ENCODE results near the gene CPT1C.

Gene CPT1C

DNA sequence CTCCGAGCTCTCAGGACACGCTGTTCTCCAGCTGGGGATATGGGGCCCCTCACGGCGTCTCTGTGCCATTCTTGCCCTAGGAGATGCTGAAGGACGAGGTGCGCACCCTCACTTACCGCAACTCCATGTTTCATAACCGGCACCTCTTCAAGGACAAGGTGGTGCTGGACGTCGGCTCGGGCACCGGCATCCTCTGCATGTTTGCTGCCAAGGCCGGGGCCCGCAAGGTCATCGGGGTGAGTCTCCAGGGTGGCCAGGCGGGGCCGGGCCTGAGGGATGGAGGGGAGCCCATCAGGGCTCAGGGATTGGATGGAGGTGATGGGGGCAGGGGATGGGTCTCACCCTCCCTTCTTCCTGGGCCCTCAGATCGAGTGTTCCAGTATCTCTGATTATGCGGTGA, 9.1 kb upstream of the CPT1C start:
- DNase-seq (ENCODE audit: low spot score) (no peak), FAIRE-seq (no peak)

DNA sequence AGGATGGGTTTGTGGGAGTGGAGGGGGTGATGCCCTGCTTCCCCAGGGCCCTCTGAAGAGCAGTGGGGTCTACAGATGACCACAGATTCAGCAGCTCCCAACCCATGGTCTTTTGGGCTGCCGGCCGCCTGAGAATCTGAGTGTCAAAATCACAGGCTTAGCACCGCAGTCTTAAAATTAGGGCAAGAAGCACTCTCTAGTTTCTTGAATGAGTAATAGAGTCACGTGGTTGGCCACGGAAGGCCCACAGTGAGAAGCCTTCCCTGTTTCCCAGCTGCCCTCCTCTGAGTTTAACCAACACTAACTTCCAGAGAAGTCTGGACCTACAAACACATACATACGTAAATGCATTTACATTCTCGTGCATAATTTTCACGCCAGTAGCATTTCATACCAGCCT, 8.6 kb upstream of the CPT1C start:
- DNase-seq (ENCODE audit: low spot score) = no peak
- FAIRE-seq = no peak

DNA sequence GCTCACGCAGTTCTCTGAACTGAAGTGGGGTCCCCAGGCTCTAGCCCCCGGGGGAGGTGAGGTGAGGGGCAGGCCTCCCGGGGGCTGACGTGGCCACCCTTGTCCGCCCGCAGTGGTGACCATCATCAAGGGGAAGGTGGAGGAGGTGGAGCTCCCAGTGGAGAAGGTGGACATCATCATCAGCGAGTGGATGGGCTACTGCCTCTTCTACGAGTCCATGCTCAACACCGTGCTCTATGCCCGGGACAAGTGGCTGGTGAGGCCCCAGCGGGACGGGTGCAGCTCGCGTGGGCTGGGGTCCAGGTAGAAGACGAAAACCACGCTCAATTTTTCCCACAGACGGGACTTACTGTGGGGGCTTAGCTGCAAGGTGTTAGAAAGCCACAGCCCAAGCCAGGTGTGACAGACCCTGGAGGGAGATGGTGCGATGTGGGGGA, 7.1 kb upstream of the CPT1C start:
- FAIRE-seq (no peak), DNase-seq (ENCODE audit: low spot score) (no peak)

DNA sequence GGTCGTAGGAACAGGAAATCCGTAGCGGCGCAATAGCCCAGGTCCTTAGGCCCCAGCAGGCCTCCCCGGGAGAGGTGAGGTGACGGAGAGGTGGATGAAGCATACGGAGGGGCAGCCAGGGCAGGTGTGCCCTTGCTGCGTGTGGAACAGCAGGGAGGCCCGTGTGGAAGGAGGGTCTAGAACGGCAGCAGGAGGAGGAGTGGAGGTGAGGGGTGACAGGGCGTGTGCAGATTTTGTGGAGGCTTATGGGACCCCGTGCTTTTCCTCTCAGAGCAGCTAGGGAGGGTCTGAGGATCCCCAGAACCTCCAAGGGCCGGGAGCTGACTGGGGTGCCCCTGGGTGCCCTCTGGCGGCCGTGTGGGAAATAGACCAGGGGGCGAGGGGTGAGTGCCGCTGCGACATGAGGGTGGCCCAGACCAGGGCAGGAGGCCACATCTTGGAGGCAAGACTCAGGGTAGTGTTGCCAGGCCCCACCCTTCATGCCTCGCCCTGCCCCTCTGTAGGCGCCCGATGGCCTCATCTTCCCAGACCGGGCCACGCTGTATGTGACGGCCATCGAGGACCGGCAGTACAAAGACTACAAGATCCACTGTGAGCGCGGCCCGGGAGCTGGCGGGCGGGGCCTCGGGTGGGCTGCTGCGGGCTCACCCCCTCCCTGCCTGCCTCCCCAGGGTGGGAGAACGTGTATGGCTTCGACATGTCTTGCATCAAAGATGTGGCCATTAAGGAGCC, 6.5 kb upstream of the CPT1C start:
- no peak for FAIRE-seq
- no peak for DNase-seq (ENCODE audit: low spot score)

DNA sequence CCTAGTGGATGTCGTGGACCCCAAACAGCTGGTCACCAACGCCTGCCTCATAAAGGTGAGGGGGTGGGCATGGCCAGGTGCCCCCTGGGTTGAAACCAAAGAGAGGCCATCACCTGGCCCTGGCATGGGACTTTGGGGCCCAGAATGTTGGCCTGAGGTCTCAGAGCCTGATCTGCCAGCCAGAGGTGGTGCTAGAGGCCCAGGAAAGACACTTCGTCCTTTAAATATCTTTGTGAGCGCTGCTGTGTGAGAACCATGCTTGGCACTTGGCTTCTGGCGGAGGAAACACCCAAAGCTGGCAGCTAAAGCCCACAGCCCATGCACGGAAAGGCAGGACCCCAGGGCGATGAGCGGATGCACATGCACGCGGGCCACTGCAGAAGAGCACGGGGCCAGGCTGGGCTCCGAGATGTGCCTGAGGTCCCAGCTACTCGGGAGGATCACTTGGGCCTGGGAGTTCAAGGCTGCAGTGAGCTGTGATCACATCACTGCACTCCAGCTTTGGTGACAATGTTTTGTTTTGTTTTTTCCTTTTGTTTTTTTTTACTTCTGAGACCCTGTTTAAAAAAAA, 5.8 kb upstream of the CPT1C start:
- FAIRE-seq (no peak), DNase-seq (ENCODE audit: low spot score) (no peak)

DNA sequence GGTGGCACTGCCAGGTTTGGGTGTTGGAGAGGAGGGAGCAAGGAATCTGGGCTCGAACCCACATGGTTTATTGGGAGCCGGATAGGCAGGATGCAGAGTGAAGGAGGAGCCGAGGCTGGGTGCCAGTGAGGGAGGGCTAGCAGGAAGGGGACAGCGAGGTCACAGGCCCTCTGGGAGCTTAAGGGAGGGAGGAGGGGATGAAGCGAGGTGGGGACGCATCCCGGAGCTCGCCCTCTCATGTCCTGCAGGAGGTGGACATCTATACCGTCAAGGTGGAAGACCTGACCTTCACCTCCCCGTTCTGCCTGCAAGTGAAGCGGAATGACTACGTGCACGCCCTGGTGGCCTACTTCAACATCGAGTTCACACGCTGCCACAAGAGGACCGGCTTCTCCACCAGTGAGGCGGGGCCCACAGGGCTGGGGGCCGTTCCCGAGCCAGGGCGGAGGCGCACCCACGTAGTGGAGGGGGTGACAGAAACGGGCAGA, 5.0 kb upstream of the CPT1C start:
- FAIRE-seq (no peak), DNase-seq (ENCODE audit: low spot score) (no peak)

DNA sequence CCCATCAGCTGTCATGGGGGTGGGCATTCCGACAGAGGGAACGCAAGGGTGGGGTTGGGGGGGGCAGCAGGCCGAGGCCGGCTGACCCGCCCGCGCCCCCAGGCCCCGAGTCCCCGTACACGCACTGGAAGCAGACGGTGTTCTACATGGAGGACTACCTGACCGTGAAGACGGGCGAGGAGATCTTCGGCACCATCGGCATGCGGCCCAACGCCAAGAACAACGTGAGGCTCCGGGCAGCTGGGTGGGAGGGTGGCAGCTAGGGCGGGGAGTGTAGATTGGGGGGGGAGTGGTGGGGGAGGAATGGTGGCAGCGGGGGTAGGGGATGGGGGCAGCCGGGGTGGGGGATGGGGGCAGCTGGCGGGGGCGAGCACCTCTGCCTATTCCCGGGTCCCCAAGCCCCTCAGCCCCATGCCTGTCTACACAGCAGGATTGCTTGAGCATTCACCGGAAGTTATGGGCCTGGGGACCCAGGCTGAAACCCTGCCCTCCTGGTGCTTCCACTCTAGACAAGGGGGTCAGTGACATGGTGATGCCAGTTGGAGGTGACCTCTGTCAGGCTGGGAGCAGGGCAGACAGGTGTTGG, 4.3 kb upstream of the CPT1C start:
- DNase-seq (ENCODE audit: low spot score) (no peak), FAIRE-seq (no peak)

DNA sequence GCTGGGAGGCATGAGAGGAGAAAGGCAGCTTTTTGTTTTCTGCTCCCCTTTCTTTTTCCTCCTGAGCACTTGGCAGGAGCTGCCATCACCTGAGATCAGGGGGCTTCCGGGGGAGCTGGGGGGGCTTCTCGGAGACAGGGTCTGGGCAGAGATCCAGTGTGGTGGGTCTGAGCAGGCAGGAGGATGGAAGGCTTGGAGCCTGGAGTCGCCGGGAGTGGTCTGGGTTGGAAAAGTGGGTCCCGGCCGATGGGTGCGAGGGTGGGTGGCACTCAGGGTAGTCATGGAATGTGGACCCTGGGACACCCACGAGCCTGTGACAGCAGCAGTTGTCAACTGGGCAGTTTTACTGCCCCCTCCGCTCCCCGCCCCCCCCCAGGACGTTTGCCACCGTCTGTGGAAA, 3.8 kb upstream of the CPT1C start:
- no peak for DNase-seq (ENCODE audit: low spot score)
- no peak for FAIRE-seq

DNA sequence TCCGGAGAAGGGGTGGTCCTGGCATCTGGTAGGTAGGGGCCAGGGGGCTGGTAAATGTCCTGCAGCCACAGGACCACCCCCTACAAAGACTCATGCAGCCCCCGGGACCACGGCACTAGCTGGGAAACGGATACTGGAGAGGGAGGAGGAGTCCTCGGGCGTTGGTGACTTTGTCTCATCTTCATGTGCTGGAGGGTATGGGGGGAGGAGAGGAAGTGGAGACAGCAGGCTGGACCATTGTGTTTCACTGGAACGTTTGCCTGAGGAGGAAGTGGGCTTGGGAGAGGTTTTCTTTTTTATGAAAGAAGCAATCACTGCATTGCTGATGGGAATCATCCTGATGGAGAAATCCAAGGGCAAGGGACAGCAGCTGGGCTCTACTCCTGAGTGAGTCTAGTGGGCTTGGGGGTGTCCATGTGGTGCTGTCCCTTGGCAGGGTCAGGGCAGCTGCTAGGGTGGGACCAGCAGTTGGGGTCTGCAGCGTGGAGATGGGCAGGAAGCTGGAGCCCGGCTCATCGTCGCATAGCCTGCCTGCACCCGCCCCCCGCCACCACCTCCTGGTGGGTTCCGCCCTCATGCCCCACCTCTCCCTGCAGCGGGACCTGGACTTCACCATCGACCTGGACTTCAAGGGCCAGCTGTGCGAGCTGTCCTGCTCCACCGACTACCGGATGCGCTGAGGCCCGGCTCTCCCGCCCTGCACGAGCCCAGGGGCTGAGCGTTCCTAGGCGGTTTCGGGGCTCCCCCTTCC, 3.2 kb upstream of the CPT1C start:
- FAIRE-seq = no peak

DNA sequence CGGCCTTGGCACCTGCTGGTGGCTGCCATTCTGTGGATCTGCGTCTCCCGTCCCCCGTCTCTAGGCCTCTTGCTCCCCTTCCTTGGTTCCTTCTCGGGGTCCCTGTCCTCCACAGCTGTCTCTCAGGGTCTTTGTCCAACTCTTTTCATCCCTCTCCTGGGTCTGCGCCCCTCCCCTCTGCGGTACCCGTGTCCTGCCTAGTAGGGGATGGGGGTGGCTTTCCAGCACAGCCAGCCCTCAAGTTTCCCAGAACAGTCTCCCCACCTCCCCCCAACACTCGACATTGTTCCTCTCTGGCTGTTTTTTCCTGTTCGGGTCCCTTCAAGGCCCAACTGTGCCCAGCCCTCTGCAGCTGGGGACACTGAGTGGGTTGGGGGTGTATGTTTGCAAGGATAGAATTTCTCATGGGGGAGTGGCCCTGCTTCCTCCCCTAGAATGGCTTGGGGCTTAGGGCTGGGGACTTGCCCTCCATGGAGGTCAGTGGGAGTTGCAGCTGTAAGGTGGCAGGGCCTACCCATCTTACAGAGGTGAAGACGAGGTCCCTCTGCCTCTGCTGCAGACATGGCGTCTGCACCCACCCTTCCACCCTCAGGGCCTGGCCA, 2.3 kb upstream of the CPT1C start:
- DNase-seq (ENCODE audit: low spot score) = no peak
- no peak for FAIRE-seq

More for the DNA sequence above, 3.2 kb upstream of the CPT1C start:
- DNase-seq (ENCODE audit: low spot score) = no peak

DNA sequence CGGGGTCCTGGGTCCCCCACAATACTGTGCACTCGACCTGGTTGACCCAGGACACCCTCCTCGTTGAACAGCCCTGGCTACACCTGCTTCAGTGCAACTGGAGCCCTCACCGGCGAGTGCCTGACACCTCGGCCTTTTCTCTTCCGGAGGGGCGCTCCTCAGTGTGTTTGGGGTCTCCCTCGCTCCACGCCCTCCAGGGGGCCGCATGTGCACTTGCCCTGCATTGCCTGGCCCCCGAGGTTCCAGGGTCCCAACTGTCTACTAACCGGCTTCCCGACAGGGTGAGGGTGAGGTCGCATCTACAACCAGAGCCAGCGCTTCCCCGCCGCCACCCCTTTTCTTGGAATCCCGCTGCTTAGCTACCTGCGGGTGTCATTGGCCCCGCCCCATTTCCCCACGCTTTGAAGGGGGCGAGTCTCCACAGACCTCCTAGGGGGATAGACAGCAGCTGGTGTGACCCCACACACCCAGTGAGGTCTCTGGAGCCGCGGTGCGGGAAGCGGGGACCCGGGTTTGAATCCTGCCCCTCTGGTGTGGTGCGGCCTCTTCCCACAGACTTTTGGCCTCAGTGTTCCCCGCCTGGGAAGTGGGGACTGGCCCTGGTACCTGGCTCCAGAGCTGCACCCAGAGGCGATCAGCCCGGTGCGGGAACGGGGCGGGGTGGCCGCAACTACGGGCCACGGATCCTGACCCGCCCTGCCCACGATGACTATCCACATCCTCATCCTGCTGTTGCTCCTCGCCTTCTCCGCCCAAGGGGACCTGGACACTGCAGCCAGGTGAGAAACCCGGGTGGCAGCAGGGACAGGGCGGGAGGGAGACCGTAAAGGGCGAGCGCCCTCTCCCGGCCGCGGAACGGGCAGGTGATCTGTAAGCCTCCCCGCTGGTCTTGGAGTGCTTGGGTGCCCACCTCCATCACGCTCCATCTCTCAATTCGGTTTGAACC, 1.5 kb upstream of the CPT1C start, which contains the start of gene ADM5:
TSS of gene ADM5 (plus strand) at position 462 of the 946 bp plus-strand sequence. CDS start at position 706, 244 bp downstream.
- FAIRE-seq (no peak), DNase-seq (ENCODE audit: low spot score) (no peak)

DNA sequence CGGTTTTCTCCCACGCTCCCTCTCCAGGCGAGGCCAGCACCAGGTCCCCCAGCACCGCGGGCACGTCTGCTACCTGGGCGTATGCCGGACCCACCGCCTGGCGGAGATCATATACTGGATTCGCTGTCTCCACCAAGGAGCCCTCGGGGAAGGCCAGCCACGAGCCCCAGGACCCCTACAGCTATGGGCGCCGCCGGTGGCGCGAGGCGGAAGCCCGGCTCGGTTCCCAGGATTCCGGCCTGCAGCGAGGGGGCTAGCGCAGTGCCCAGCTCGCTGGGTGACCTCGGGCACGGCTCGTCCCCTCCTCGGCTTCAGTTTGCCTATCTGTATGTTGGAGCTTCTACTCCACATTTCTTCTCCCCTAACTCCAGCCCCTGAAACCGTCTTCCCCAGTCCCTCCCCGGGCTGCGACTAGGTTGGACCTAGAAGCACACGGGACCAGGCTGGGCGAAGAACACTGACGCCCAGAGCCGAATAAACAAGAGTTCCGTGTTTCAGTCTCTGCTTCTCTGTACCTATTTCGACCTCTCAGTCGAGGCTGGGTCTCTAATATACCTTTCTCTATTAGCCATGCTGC, 749 bp upstream of the CPT1C start:
- no peak for DNase-seq (ENCODE audit: low spot score)
- no peak for FAIRE-seq

DNA sequence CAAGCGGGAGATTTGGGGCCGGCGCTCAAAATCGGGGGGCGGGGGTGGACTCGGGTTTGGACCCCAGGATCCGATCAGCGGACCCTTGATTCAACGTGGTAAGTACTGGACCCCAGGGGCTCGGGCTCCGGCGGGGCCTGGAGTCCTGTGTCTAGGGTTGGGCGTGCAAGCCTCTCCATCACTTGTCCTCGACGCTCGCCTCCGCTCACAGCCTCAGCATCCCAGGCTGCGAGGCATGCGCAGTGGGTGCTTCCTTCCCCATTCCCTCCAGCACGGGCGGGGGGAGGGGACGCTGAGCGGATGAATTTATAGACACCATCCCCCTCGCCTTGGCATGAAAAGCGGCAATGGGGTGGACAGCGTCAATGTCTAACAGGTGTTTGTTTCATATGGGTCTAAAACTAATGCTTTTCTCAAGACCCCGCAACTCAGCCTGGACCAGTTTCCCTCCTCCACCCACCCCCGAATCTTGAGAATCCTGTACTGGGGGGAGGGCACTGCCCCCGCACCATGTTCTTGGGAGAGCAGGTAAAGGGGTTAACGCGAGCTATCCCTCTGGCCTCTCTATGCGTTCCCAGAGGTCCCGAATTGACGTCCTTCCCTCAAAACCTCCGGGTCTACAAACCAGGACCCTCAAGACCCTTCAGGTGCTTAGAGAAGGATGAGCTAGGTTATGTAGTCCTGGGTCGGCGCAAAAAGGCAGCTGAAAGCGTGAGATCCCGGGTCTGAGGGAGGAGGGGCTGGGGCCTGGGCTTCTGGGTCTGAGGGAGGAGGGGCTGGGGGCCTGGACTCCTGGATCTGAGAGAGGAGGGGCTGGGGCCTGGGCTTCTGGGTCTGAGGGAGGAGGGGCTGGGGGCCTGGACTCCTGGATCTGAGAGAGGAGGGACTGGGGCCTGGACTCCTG, 579 bp downstream of the CPT1C start:
- DNase-seq (ENCODE audit: low spot score) = no peak
- FAIRE-seq = no peak

DNA sequence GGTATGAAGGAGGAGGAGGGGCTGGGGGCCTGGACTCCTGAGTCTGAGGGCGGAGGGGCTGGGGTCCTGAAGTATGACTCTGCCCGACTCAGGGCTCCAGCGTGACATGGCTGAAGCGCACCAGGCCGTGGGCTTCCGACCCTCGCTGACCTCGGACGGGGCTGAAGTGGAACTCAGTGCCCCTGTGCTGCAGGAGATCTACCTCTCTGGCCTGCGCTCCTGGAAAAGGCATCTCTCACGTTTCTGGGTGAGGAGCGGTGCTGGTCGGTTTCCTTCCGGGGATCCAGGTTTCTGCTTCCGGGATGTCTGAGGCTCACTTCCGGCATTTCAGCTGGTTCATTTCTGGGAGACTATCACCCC, 1.2 kb downstream of the CPT1C start:
- FAIRE-seq = no peak
- no peak for DNase-seq (ENCODE audit: low spot score)

DNA sequence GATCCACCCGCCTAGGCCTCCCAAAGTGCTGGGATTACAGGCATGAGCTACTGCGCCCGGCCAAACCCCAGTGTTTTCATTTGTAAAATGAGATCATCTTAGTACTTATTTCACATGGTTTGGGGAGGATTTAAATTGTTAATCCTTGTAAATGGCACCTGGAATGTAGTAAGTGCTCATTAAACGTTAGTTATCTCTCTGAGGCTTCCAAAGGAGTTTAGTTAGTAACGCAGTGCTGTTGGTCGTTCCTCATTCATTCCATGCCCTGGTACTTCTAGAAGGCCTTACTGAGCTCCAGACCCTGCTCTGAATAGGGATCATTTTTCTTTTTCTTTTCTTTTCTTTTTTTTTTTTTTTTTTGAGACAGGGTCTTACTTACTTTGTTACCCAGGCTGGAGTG, 5.2 kb downstream of the CPT1C start:
- DNase-seq (ENCODE audit: low spot score) (no peak), FAIRE-seq (no peak)

DNA sequence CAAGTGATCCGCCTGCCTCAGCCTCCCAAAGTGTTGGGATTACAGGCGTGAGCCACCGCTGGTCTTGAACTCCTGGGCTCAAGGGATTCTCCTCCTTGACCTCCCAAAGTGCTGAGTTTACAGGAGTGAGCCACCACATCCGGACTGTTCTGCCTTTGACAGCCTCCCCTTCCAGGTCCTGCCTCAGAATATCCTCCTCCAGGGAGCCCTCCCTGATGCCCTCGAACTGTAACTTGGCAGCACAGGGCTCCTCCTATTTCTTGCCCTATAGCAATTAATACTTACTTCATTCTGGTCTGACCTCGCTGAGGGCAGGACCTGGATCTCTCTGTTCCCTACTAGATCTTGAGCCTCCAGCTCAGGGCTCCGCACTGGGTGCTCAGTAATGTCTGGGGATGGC, 5.9 kb downstream of the CPT1C start:
- no peak for FAIRE-seq
- no peak for DNase-seq (ENCODE audit: low spot score)

DNA sequence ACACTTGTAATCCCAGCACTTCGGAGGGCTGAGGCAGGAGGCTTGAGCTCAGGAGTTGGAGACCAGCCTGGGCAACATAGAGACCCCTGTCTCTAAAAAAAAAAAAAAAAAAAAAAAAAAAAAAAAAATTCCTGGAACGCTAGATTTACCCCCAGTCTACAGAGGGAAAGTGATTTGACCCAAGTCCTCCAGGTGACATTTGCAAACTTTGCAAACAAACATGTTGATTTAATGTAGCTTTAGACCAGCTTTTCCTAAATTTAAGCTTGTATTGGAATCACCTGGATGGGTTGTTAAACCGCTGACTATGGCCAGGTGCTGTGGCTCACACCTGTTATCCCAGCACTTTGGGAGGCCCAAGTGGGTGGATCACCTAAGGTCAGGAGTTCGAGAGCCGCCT, 8.4 kb downstream of the CPT1C start:
- FAIRE-seq = no peak

DNA sequence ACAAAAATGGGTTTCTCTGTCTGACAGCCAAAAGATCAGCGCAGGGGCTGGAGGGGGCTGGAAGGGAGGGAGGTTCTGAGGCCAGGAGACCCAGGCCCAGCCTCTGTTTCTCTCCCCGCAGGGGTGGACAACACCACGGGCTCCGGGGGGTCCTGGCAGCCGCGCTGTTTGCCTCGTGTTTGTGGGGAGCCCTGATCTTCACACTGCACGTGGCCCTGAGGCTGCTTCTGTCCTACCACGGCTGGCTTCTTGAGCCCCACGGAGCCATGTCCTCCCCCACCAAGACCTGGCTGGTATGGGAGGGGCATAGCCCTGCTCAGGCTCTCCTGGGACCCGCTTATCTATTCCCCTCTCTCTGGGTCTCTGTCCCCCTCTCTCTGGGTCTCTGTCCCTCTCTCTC, 9.6 kb downstream of the CPT1C start:
- DNase-seq (ENCODE audit: low spot score) (no peak), FAIRE-seq (no peak)

More for the DNA sequence above, 8.4 kb downstream of the CPT1C start:
- DNase-seq (ENCODE audit: low spot score) = no peak

DNA sequence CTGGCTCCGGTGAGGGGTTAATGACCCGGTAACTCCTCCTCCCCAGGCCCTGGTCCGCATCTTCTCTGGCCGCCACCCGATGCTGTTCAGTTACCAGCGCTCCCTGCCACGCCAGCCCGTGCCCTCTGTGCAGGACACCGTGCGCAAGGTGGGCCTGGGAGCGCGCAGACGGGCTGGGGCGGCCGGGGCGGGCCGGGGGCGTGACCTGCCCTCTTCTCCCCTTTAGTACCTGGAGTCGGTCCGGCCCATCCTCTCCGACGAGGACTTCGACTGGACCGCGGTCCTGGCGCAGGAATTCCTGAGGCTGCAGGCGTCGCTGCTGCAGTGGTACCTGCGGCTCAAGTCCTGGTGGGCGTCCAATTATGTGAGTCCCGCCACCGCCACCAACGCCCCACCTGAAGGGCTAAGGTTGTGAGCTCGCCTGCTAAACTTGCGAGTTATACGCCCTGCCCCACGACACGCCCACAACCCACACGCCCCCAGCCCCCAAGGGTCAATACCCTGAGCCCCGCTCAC, 10.4 kb downstream of the CPT1C start:
- no peak for DNase-seq (ENCODE audit: low spot score)

More for the DNA sequence above, 10.4 kb downstream of the CPT1C start:
- FAIRE-seq = no peak

All from RCC 7860 (cell line).